MM.1S (cell line): Measurements from ENCODE around the gene MPZ.

Source experiments
- EZH2 ChIP-seq: fragments of 300-600 bp; sonication (generic); optimal IDR thresholded peaks from 2 replicates; pipeline ENCODE3; 2017; ENCODE audit warnings: low read depth, mild to moderate bottlenecking, antibody characterized with exemption, low read length, mixed read lengths
- EZH2phosphoT487 ChIP-seq: fragments of 300-600 bp; sonication (generic); IDR thresholded peaks from 2 replicates; pipeline ENCODE4 v1.6.1; 2018; ENCODE audit warnings: antibody characterized with exemption, low read length

DNA sequence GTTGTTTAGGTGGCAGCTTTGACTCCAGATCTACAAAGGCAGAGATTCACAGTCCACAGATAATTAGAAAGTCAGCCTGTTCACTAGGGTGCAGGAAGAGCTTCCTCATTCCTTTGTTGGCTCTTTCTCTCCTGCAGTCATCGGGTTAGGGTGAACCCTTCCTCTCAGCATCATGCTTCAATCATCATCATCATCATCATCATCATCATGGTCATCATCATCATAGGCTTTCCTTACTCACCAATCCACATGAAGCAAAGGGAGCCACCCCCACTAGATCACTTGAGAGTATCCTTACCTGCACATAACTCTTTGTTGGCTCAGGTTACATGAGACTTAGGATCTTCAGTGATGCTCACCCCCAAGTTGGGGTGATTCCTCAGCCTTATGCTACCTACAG is 19.0 kb downstream of the MPZ start:
- no peak for TF ChIP-seq EZH2phosphoT487
- TF ChIP-seq EZH2: no peak
